Activated naive CD8-positive, alpha-beta T cell treated with anti-CD3 and anti-CD28 coated beads for 36 hours (primary cell): Measurements from ENCODE around the gene CHPF. TPM values are rescaled to one million over a fixed set of nuclear protein-coding genes. Genes with fewer than 3 reads are reported as not detected.
A peak's percentile ranks its signal among the peaks of the same experiment; 100 is the strongest.

Experiments
- DNase-seq: peaks from one replicate; pipeline ENCODE4 v3.0.0; 2021
- H3K27ac Mint-ChIP-seq: one replicate; pipeline ENCODE4 v1.8.0; 2022; ENCODE audit warnings: mild to moderate bottlenecking, moderate library complexity, mixed read lengths
- H3K27me3 Mint-ChIP-seq: one replicate; pipeline ENCODE4 v1.8.0; 2022; ENCODE audit warnings: mild to moderate bottlenecking, mixed read lengths
- H3K36me3 Mint-ChIP-seq: one replicate; pipeline ENCODE4 v1.8.0; 2021; ENCODE audit warnings: mild to moderate bottlenecking, mixed read lengths
- H3K4me1 Mint-ChIP-seq: one replicate; pipeline ENCODE4 v1.8.0; 2021; ENCODE audit warnings: mixed read lengths
- H3K4me3 Mint-ChIP-seq: one replicate; pipeline ENCODE4 v1.8.0; 2022; ENCODE audit warnings: mild to moderate bottlenecking, moderate library complexity, mixed read lengths
- H3K9me3 Mint-ChIP-seq: one replicate; pipeline ENCODE4 v1.8.0; 2022; ENCODE audit warnings: mixed read lengths
- total RNA-seq, 2 experiments: library from RNA; stranded (reverse); gene quantifications; one replicate each; pipeline ENCODE4 v1.2.3, GENCODE V29; 2021

Gene CHPF
- total RNA-seq, 2 experiments from 2014 or later = 21.9 to 23.9 TPM

DNA sequence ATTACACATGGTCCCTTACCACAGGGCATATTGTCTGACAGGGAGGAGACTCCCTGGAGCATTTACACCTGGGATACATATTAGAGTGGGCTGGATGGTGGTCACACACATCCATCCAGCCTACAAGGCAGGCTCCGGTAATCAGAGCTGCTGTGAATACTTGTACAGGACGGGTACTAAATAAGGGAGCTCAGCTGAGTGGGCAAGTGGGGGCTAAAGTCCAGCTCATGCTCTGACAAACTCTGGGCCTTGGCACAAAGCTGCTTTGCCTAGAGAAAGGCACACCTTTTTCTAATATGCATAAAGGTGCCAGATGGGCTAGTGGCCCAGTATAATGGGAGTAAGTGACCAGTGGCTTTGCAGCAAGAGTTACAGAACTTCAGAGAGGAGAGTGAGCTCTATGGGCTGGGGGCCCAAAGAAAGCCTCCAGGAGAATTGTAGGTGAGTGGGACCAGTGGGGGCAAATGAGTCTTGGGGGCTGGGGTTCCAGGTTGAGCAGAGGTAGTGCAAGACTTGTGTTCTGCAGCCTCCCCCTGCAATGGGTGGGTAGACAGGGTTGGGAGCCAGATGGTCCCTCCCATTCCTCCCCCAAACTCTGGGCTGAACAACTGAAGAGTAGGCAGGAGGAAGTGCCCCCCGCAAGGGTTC, 1.8 kb upstream of the CHPF start:
- Mint-ChIP-seq H3K36me3 (peaks cover 6% of the 10 kb centered on the region), H3K4me3 (no peak overlapping the region), H3K27ac (no peak overlapping the region), H3K9me3 (no peaks in the 10 kb centered on the region), H3K4me1 (peaks cover 19% of the 10 kb centered on the region), H3K27me3 (peaks cover 24% of the 10 kb centered on the region)
- no peak for DNase-seq

- Mint-ChIP-seq H3K27ac (peak overlapping the region; percentile 31), H3K4me1 (peaks cover 19% of the 10 kb centered on the region), H3K9me3 (no peaks in the 10 kb centered on the region), H3K36me3 (peaks cover 9% of the 10 kb centered on the region), H3K4me3 (peak overlapping the region; percentile 75), H3K27me3 (peaks cover 23% of the 10 kb centered on the region)
- no peak for DNase-seq
Observed at GRCh38 chr2:219544567-219544966, 958 bp upstream of the CHPF start.

GRCh38 chr2:219542931-219543595, 546 bp downstream of the CHPF start:
- Mint-ChIP-seq H3K4me3 (peak overlapping the region; percentile 92), H3K4me1 (peaks cover 19% of the 10 kb centered on the region), H3K27ac (peak overlapping the region; percentile 79), H3K9me3 (no peaks in the 10 kb centered on the region), H3K36me3 (peaks cover 13% of the 10 kb centered on the region), H3K27me3 (peaks cover 15% of the 10 kb centered on the region)
- DNase-seq = no peak

GRCh38 chr2:219541611-219542180, 1.9 kb downstream of the CHPF start:
- peak; percentile 90 for DNase-seq
- H3K4me1 Mint-ChIP-seq = peaks cover 19% of the 10 kb centered on the region
- peak overlapping the region; percentile 92 for H3K4me3 Mint-ChIP-seq
- no peak overlapping the region for H3K27ac Mint-ChIP-seq
- peaks cover 15% of the 10 kb centered on the region for H3K27me3 Mint-ChIP-seq
- peaks cover 13% of the 10 kb centered on the region for H3K36me3 Mint-ChIP-seq
- no peaks in the 10 kb centered on the region for H3K9me3 Mint-ChIP-seq

GRCh38 chr2:219540784-219541504, 2.7 kb downstream of the CHPF start:
- no peak for DNase-seq
- Mint-ChIP-seq H3K36me3 (peaks cover 13% of the 10 kb centered on the region), H3K9me3 (no peaks in the 10 kb centered on the region), H3K27ac (no peak overlapping the region), H3K27me3 (peaks cover 10% of the 10 kb centered on the region), H3K4me1 (peaks cover 19% of the 10 kb centered on the region), H3K4me3 (no peak overlapping the region)

DNA sequence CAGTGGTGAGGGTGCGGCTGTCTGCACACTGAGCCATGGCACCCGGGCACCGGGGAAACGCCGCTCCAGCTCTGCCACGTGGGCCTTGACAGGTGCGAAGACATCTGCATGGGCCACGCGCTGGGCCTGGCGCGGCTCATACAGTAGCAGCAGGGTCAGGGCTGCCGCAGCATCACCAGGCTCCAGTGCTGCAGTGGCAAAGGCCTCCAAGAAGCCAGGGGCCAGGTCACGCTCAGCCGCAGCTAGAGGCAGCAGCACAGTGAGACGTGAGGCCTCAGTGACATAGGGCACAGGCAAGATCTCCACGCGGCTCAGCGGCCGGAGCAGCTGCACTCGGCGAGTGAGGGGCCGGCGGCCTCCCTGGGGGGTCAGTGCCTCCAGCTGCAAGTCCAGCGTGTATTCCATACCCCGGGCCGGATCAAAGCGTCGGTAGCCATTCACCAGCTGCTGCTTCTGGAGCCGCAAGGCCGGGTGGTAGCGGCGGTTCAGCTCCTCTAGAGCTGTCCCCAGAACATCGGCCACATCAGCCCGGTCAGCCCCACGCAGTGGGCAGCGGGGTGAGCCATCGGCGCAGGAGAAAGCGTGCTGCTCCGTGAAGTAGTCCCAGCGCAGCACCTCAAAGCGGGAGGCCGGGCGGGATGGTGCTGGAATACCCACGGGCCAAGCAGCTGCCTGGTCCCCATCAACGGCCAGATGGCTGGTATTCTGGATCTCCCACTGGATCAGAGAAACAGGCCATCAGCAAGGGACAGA, 3.5 kb downstream of the CHPF start:
- Mint-ChIP-seq H3K36me3 (peaks cover 13% of the 10 kb centered on the region), H3K4me3 (no peak overlapping the region), H3K27me3 (peaks cover 8% of the 10 kb centered on the region), H3K4me1 (peaks cover 19% of the 10 kb centered on the region), H3K9me3 (no peaks in the 10 kb centered on the region), H3K27ac (no peak overlapping the region)
- DNase-seq = no peak

DNA sequence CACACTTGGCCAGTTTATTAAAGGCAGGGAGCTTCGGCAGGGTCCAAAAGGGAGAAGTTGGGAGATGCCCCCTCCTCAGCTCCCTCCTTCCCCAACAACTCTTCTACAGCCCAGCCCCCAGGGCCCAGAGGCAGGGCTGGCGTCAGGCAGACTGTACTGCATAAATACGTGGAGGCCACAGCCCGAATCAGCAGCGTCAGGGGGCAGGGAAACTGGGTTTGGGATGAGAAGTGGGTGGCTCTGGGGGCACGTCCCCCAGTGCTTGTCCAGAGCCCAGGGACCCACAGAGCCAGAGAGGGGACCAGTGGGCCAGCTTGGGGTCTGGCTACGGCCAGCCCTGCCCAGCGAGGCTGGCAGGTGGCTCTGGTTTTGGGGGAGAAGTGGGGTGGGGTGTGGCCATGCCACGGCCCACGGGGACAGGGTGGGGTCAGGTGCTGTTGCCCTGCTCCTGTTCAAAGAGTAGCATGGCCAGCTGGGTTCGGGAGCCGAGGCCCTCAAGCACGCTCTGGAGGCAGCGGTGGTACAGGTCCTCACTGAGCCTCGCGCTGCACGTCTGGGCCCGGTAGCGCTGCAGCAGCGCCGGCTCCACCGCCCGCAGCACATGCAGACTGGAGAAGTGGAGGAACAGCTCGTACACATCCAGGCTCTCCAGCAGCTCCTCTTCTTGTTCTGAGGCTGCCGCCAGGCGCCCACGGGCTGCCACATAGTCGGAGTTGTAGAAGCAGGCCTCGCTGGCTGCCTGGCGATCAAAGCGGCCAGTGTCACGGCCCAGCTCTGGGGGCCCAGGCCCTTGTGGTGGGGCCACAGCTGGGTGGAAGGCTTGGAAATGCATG, 4.4 kb downstream of the CHPF start:
- Mint-ChIP-seq H3K27me3 (no peaks in the 10 kb centered on the region), H3K36me3 (peaks cover 13% of the 10 kb centered on the region), H3K9me3 (no peaks in the 10 kb centered on the region), H3K4me3 (no peak overlapping the region), H3K4me1 (peaks cover 13% of the 10 kb centered on the region), H3K27ac (no peak overlapping the region)
- DNase-seq = no peak

- H3K27me3 Mint-ChIP-seq = no peaks in the 10 kb centered on the region
- no peak overlapping the region for H3K27ac Mint-ChIP-seq
- H3K4me1 Mint-ChIP-seq = peaks cover 12% of the 10 kb centered on the region
- no peaks in the 10 kb centered on the region for H3K9me3 Mint-ChIP-seq
- H3K4me3 Mint-ChIP-seq = no peak overlapping the region
- DNase-seq = no peak
- H3K36me3 Mint-ChIP-seq = peaks cover 13% of the 10 kb centered on the region
Observed at GRCh38 chr2:219538504-219538951, 5.1 kb downstream of the CHPF start.

DNA sequence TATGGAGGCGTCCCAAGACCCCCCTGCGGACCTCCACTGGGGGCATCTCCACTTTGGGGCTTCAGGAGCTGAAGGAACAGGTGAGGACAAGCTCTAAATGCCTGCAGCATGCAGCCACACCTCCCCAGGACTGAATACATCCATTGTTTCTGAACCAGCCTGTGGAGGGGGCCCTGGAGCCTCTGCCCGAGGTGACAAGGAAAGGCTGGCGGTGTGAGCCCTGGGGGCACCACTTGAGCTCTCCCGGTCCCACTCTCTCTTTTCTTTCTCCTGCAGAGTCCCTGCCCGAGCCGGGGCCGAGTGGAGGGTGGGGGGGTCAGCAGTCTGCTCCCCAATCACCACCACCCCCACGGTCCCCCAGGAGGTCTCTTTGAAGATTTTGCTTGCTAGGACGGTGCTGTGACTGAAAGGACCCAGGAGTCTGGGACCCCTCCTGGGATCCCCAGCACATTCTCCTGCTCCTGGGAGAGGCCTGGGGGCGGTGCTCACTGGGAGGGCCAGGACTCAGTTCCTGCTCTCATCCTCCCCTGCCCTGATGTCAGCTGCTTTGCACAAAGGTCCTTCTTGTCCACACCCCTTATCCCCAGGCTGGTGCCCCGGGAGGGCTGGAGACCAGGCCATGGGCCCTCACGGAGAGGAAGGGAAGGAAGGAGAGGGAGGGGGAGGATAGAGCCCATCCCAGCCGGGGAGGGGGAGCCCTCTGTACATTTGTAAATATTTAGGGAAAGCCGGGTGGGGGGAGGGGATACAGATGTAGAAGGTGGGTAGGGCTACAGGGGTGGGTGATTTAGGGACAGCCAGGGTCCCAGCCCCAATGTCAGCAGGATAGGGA, 5.7 kb downstream of the CHPF start:
- H3K36me3 Mint-ChIP-seq = peaks cover 13% of the 10 kb centered on the region
- H3K9me3 Mint-ChIP-seq = no peaks in the 10 kb centered on the region
- H3K4me1 Mint-ChIP-seq = peaks cover 12% of the 10 kb centered on the region
- H3K27me3 Mint-ChIP-seq = no peaks in the 10 kb centered on the region
- H3K4me3 Mint-ChIP-seq = no peak overlapping the region
- DNase-seq = no peak
- no peak overlapping the region for H3K27ac Mint-ChIP-seq

GRCh38 chr2:219536967-219537366, 6.6 kb downstream of the CHPF start:
- no peaks in the 10 kb centered on the region for H3K9me3 Mint-ChIP-seq
- no peak for DNase-seq
- no peaks in the 10 kb centered on the region for H3K27me3 Mint-ChIP-seq
- no peak overlapping the region for H3K27ac Mint-ChIP-seq
- H3K4me1 Mint-ChIP-seq = peaks cover 7% of the 10 kb centered on the region
- no peak overlapping the region for H3K4me3 Mint-ChIP-seq
- H3K36me3 Mint-ChIP-seq = peaks cover 13% of the 10 kb centered on the region

GRCh38 chr2:219536425-219536824, 7.2 kb downstream of the CHPF start:
- H3K4me3 Mint-ChIP-seq = no peak overlapping the region
- no peaks in the 10 kb centered on the region for H3K9me3 Mint-ChIP-seq
- peaks cover 4% of the 10 kb centered on the region for H3K27me3 Mint-ChIP-seq
- DNase-seq = no peak
- peaks cover 4% of the 10 kb centered on the region for H3K4me1 Mint-ChIP-seq
- H3K36me3 Mint-ChIP-seq = peaks cover 12% of the 10 kb centered on the region
- no peak overlapping the region for H3K27ac Mint-ChIP-seq

DNA sequence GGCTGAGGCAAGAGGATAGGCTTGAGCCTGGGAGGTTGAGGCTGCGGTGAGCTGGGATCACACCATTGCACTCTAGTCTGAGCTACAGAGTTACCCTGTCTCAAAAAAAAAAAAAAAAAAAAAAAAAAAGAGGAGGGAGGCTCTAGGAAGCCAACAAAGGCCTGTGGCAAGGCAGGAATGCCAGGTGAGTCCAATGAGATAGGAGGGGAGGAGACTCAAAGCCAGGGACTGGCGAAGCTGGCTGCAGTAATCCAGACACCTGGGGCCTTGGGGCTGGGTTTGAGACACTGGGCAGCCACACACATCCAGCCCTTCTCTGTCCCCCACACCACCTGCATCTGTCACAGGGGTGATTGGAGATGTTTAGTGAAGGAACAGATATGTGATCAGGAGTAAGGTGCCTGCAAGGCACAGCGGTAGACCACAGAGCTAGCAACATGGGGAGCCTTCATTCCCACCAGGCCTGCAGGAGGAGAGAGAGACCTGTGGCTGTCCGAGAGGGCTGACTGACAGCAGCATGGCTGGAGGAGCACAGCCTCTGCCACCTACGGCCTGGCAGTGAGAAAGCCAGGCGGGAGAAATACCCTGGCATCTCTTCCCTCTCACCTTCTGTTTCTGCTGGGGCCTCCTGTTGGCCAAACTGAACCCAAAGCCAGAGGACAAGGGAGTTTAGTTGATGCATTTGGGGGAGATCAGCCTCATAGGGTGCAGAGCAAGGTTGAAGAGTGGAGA, 9.5 kb downstream of the CHPF start:
- no peak for DNase-seq
- Mint-ChIP-seq H3K27ac (no peak overlapping the region), H3K27me3 (peaks cover 28% of the 10 kb centered on the region), H3K4me1 (no peaks in the 10 kb centered on the region), H3K4me3 (no peak overlapping the region), H3K9me3 (no peaks in the 10 kb centered on the region), H3K36me3 (peaks cover 4% of the 10 kb centered on the region)

DNA sequence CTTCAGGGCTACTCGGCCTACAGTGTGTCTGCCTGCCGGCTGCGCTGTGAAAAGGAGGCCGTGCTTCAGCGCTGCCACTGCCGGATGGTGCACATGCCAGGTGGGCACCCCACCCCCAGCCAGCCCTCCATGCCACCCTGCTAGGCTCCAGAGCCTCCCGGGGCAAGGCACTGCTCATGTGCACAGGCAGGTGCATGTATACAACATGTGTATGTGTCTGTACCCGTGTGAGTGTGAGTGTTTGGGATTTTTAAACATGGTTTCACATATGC, 11.3 kb downstream of the CHPF start:
- Mint-ChIP-seq H3K27ac (no peak overlapping the region), H3K4me3 (no peak overlapping the region), H3K9me3 (no peaks in the 10 kb centered on the region), H3K4me1 (no peaks in the 10 kb centered on the region), H3K36me3 (no peaks in the 10 kb centered on the region), H3K27me3 (peaks cover 43% of the 10 kb centered on the region)
- no peak for DNase-seq
